ENCODE data around the gene IRX2.
A peak's percentile ranks its signal among the peaks of the same experiment; 100 is the strongest.

The IRX2 gene

DNA sequence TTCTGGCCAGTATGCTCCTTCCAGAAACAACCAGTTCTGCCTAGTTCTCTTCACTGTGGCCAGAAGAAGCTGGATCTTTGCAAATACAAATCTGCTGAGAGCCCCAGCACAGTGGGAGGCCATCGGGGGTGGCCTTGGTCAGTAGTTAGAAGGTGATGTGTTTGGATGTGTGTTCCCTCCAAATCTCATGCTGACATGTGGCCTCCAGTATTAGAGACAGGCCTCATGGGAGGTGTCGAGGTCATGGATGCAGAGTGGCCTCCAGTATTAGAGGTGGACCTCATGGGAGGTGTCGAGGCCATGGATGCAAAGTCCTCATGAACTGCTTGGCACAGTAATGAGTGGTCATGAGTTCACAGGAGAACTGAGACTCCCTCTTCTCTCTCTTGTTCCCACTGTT, 7.6 kb upstream of the IRX2 start:
- Histone ChIP-seq H3K79me2 (ENCODE audit: insufficient read depth, low read depth) (no peaks in the 10 kb centered on the region), H3K4me1 (ENCODE audit: low read depth, poor library complexity, severe bottlenecking) (peaks cover 44% of the 10 kb centered on the region), H3K9ac (no peak overlapping the region), H3K4me2 (no peak overlapping the region), H4K20me1 (ENCODE audit: insufficient read depth) (no peaks in the 10 kb centered on the region), H3K27me3 (ENCODE audit: insufficient read depth, low read depth) (no peaks in the 10 kb centered on the region), H3K36me3 (ENCODE audit: insufficient read depth) (no peaks in the 10 kb centered on the region), H3K27ac (no peak overlapping the region), H3K4me3 (IDR thresholded peaks at IDR 0.05; ENCODE audit: insufficient read depth, low read depth, low read length) (no peak overlapping the region), H2AFZ (ENCODE audit: low read depth) (no peak overlapping the region)
- TF ChIP-seq, protein P1, sequence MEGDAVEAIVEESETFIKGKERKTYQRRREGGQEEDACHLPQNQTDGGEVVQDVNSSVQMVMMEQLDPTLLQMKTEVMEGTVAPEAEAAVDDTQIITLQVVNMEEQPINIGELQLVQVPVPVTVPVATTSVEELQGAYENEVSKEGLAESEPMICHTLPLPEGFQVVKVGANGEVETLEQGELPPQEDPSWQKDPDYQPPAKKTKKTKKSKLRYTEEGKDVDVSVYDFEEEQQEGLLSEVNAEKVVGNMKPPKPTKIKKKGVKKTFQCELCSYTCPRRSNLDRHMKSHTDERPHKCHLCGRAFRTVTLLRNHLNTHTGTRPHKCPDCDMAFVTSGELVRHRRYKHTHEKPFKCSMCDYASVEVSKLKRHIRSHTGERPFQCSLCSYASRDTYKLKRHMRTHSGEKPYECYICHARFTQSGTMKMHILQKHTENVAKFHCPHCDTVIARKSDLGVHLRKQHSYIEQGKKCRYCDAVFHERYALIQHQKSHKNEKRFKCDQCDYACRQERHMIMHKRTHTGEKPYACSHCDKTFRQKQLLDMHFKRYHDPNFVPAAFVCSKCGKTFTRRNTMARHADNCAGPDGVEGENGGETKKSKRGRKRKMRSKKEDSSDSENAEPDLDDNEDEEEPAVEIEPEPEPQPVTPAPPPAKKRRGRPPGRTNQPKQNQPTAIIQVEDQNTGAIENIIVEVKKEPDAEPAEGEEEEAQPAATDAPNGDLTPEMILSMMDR (conservative IDR thresholded peaks at IDR 0.05; ENCODE audit: low read depth, low read length) = no peak

DNA sequence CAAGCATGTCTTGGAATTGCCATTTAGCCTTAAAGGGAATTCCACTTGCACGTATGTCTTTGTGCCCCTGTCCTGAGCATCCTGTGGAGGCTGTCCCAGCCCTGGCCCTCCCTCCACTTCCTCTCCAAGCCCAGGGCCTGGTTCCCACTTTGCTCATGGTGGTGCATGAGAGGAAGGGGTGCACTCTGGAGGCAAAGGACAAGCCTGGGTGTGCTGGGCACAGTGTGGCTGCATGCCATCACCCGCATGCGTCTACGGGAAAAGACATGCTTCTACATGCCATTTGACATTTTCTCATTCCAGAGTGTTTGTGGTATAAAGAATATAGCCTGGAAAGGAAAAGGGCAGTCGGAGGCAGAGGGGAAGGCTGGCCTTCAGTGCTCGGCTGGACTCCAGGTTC, 7.2 kb upstream of the IRX2 start:
- H3K4me2 ChIP-seq = no peak overlapping the region

DNA sequence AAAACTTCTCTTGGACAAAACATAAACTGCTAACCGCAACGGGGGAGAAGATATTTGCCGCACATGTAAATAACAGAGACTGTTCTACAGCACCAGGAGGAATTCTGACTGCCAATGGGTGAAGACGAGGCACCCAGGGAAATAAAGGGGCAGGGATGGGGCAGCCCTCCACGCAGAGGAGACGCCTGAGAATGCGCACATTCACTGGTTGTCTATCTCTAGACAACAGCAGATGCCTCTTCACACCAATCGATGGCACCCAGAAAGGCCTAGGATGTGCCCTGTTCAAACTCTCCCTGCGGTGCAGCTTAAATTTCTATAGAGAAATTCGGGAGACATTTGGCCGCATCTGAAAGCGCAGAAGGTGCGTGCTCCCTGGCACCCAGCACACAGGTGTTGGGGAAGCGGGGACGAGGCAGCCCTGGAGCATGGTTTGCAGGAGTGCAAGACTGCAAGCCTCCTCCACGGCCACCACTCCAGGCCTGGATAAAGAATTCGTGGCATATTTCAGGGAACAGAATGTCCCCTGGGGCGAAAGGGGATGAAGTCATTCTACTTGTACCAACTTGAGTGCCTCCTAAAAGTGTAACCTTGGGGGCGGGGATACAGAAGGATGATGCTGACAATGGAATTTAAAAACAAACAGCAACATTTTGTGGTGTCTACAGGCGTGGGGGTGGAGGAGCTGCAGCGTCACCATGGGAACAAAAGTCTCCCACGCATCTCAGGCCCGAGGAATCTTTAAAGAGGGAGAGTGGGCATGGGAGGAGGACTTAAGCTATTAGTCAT, 6.3 kb upstream of the IRX2 start:
- H3K27ac ChIP-seq = no peak overlapping the region
- H3K36me3 ChIP-seq (ENCODE audit: insufficient read depth) = no peaks in the 10 kb centered on the region
- no peaks in the 10 kb centered on the region for H3K27me3 ChIP-seq (ENCODE audit: insufficient read depth, low read depth)
- H3K79me2 ChIP-seq (ENCODE audit: insufficient read depth, low read depth) = no peaks in the 10 kb centered on the region
- no peak overlapping the region for H2AFZ ChIP-seq (ENCODE audit: low read depth)
- peaks cover 34% of the 10 kb centered on the region for H3K4me1 ChIP-seq (ENCODE audit: low read depth, poor library complexity, severe bottlenecking)
- H4K20me1 ChIP-seq (ENCODE audit: insufficient read depth) = no peaks in the 10 kb centered on the region
- no peak overlapping the region for H3K4me2 ChIP-seq
- no peak overlapping the region for H3K4me3 ChIP-seq (IDR thresholded peaks at IDR 0.05; ENCODE audit: insufficient read depth, low read depth, low read length)
- no peak overlapping the region for H3K9ac ChIP-seq
- TF ChIP-seq, protein P1 (conservative IDR thresholded peaks at IDR 0.05; ENCODE audit: low read depth, low read length) = no peak

More for the DNA sequence above, 7.2 kb upstream of the IRX2 start:
- no peak overlapping the region for H2AFZ ChIP-seq (ENCODE audit: low read depth)
- TF ChIP-seq, protein P1 (conservative IDR thresholded peaks at IDR 0.05; ENCODE audit: low read depth, low read length) = no peak
- H3K36me3 ChIP-seq (ENCODE audit: insufficient read depth) = no peaks in the 10 kb centered on the region
- no peaks in the 10 kb centered on the region for H4K20me1 ChIP-seq (ENCODE audit: insufficient read depth)
- no peak overlapping the region for H3K27ac ChIP-seq
- no peaks in the 10 kb centered on the region for H3K27me3 ChIP-seq (ENCODE audit: insufficient read depth, low read depth)
- no peak overlapping the region for H3K9ac ChIP-seq
- H3K4me1 ChIP-seq (ENCODE audit: low read depth, poor library complexity, severe bottlenecking) = peaks cover 43% of the 10 kb centered on the region
- no peak overlapping the region for H3K4me3 ChIP-seq (IDR thresholded peaks at IDR 0.05; ENCODE audit: insufficient read depth, low read depth, low read length)
- no peaks in the 10 kb centered on the region for H3K79me2 ChIP-seq (ENCODE audit: insufficient read depth, low read depth)

DNA sequence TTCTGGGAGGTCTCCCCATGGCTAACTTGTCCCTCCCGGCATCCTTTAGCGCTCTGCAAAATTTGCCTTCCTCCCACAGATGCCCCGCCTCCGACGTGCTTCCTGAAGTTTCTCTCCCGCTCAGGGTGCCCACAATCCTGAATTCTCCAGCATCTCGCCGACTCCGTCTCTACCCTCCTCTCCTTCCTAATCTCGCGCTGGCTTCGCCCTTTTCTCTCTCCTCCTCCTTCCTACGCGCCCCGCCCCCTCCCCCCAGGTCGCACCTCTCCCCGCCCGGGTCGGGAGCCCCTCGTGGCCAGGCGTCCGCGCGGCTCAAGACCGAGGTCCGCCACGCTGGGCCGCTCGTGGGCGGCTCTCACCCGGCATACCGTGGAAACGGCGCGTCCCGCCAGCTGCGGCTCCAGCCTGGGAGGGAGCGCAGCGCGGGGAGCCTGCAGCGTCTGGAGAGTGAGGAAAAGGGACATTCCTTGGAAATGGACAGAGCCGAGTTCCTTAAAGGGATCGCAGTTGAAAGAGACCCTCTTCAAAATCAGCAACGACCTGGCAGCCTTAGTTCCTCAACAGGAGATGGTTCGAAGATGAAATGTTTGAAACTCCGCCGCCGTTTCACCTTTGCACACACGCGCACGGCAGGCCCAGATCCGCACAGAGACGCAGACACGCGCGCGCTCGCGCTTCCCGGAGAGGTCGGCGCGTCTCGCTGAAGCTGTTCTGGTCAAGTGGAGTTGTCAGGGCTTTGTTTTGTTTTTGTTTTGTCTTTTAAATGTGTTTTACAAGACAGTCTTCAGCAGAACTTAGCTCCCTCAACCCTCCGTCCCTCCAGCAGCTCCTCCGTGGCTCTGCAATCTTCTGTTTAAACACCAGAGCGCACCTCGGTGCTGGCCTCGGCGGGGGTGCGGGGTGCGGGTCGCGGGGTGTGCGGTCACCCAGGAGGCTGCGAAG, 5.0 kb upstream of the IRX2 start:
- no peaks in the 10 kb centered on the region for H3K79me2 ChIP-seq (ENCODE audit: insufficient read depth, low read depth)
- no peak overlapping the region for H3K4me3 ChIP-seq (IDR thresholded peaks at IDR 0.05; ENCODE audit: insufficient read depth, low read depth, low read length)
- no peak overlapping the region; the same call in 1 of the 2 replicates for H3K4me2 ChIP-seq
- H3K36me3 ChIP-seq (ENCODE audit: insufficient read depth) = no peaks in the 10 kb centered on the region
- H2AFZ ChIP-seq (ENCODE audit: low read depth) = peak overlapping the region; percentile 45
- H3K4me1 ChIP-seq (ENCODE audit: low read depth, poor library complexity, severe bottlenecking) = peaks cover 21% of the 10 kb centered on the region
- TF ChIP-seq, protein P1 (conservative IDR thresholded peaks at IDR 0.05; ENCODE audit: low read depth, low read length) = no peak
- H3K27me3 ChIP-seq (ENCODE audit: insufficient read depth, low read depth) = no peaks in the 10 kb centered on the region
- no peaks in the 10 kb centered on the region for H4K20me1 ChIP-seq (ENCODE audit: insufficient read depth)
- peak overlapping the region; percentile 56; the same call in 1 of the 2 replicates for H3K27ac ChIP-seq
- H3K9ac ChIP-seq = peak overlapping the region; percentile 56

Data from KMS-11 (cell line).